GM12875 (cell line): Measurements from ENCODE around the gene MVB12B.

Source experiments
- H3K4me3 ChIP-seq: one replicate; pipeline ENCODE4 v1.5.1; 2011; ENCODE audit warnings: low read depth, low read length, control low read depth
- CTCF ChIP-seq: IDR thresholded peaks from 2 replicates; pipeline ENCODE4 v1.5.1; 2011; ENCODE audit warnings: low read depth, mild to moderate bottlenecking, control low read depth, inconsistent platforms, low read length, moderate library complexity, borderline replicate concordance; ENCODE audit not compliant: insufficient read depth

Gene MVB12B

GRCh38 chr9:126527109-126527825 is 200.6 kb downstream of the MVB12B start:
- H3K4me3 ChIP-seq, result no peak overlapping the region
- no peak for TF ChIP-seq CTCF

- H3K4me3 ChIP-seq, result no peak overlapping the region
- no peak for TF ChIP-seq CTCF
These were observed 201.5 kb downstream of the MVB12B start for GRCh38 chr9:126528111-126528510.

GRCh38 chr9:126528915-126529314 is 202.3 kb downstream of the MVB12B start:
- H3K4me3 ChIP-seq, result no peak overlapping the region
- no peak for TF ChIP-seq CTCF

GRCh38 chr9:126531035-126531571 is 204.5 kb downstream of the MVB12B start:
- no peak overlapping the region for H3K4me3 ChIP-seq
- TF ChIP-seq CTCF, result no peak

GRCh38 chr9:126531591-126531990 is 205.0 kb downstream of the MVB12B start:
- H3K4me3 ChIP-seq, result no peak overlapping the region
- no peak for TF ChIP-seq CTCF

GRCh38 chr9:126532019-126532462 is 205.4 kb downstream of the MVB12B start:
- no peak for TF ChIP-seq CTCF
- H3K4me3 ChIP-seq, result no peak overlapping the region

GRCh38 chr9:126532489-126532888 is 205.9 kb downstream of the MVB12B start:
- no peak for TF ChIP-seq CTCF
- no peak overlapping the region for H3K4me3 ChIP-seq
